Measurements from ENCODE around the gene QRFP.

Gene QRFP

DNA sequence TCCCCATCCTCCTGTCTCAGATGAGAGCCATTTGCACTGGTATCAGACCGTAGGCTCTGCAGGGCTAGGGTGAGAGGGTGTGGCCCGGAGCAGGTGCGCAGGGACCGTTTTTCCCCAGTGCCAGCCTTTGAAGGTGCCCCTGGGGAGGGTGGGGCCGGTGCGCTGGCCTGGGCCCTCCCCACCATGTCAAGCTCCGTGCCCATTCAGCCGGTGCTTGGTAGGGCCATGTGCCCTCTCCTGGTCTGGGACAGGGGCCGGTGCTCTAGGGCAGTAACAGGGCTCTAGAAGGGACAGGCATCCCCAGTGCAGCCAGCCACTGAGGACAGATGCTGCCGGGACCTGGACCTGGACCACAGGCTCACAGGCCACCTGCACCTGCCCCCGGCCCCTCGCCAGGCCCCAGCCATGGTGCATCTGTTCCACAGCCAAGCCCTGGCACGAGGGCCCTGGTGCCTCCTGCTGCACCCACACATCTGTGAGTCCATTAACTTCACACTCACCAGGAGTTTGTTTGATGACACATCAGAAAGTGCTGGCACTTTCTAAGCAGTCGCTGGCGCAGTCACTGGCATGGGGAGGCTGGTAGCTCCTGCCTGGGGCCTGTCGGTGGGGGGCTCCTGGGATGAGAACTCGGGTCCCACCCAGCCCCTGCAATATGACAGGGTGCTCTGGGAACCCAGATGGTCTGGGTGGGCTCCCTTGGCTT, 5.0 kb upstream of the QRFP start:
- ChIA-PET POLR2A (no interaction called here), CTCF (interaction anchor here (0.9 kb wide), 1 partner anchor 97 kb away, joined by 4 read pairs; no protein-coding TSS in a partner anchor)
- H3K9me3 ChIP-seq (ENCODE audit: control insufficient read depth, insufficient read depth, low read depth, low read length) = no peaks in the 10 kb centered on the region
- H3K4me1 ChIP-seq (ENCODE audit: control insufficient read depth, insufficient read depth, low read length) = no peaks in the 10 kb centered on the region
- no peaks in the 10 kb centered on the region for H3K36me3 ChIP-seq (ENCODE audit: control insufficient read depth in 2 of 2, insufficient read depth in 1 of 2, low read length in 2 of 2)
- H3K27ac ChIP-seq (ENCODE audit: extremely low read depth, low read depth, low read length) = no peak overlapping the region
- TF ChIP-seq ZNF146 (tag by site-specific recombination; IDR thresholded peaks at IDR 0.05) (no peak), SALL2 (tag by site-specific recombination; IDR thresholded peaks at IDR 0.05; ENCODE audit: borderline replicate concordance) (no peak), SCRT1 (tag by site-specific recombination; IDR thresholded peaks at IDR 0.05; ENCODE audit: borderline replicate concordance) (no peak), ZNF555 (tag by site-specific recombination; conservative IDR thresholded peaks at IDR 0.05) (no peak), SCRT2 (tag by site-specific recombination; IDR thresholded peaks at IDR 0.05) (no peak), ZNF548 (tag by site-specific recombination; IDR thresholded peaks at IDR 0.05) (no peak), ZNF621 (tag by site-specific recombination; IDR thresholded peaks at IDR 0.05) (no peak), GLI4 (tag by site-specific recombination; IDR thresholded peaks at IDR 0.05) (no peak), ZNF23 (tag by site-specific recombination; IDR thresholded peaks at IDR 0.05; ENCODE audit: borderline replicate concordance) (no peak)
- TF ChIP-seq, protein P1, sequence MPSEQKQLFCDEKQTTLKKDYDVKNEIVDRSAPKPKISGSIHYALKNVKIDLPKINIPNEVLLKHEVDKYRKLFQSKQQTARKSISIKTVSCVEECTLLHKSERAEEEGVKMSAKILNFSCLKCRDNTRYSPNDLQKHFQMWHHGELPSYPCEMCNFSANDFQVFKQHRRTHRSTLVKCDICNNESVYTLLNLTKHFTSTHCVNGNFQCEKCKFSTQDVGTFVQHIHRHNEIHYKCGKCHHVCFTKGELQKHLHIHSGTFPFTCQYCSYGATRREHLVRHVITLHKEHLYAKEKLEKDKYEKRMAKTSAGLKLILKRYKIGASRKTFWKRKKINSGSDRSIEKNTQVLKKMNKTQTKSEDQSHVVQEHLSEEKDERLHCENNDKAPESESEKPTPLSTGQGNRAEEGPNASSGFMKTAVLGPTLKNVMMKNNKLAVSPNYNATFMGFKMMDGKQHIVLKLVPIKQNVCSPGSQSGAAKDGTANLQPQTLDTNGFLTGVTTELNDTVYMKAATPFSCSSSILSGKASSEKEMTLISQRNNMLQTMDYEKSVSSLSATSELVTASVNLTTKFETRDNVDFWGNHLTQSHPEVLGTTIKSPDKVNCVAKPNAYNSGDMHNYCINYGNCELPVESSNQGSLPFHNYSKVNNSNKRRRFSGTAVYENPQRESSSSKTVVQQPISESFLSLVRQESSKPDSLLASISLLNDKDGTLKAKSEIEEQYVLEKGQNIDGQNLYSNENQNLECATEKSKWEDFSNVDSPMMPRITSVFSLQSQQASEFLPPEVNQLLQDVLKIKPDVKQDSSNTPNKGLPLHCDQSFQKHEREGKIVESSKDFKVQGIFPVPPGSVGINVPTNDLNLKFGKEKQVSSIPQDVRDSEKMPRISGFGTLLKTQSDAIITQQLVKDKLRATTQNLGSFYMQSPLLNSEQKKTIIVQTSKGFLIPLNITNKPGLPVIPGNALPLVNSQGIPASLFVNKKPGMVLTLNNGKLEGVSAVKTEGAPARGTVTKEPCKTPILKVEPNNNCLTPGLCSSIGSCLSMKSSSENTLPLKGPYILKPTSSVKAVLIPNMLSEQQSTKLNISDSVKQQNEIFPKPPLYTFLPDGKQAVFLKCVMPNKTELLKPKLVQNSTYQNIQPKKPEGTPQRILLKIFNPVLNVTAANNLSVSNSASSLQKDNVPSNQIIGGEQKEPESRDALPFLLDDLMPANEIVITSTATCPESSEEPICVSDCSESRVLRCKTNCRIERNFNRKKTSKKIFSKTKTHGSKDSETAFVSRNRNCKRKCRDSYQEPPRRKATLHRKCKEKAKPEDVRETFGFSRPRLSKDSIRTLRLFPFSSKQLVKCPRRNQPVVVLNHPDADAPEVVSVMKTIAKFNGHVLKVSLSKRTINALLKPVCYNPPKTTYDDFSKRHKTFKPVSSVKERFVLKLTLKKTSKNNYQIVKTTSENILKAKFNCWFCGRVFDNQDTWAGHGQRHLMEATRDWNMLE (tag by site-specific recombination; conservative IDR thresholded peaks at IDR 0.05; ENCODE audit: low read depth) = no peak
- TF ChIP-seq, protein P2, sequence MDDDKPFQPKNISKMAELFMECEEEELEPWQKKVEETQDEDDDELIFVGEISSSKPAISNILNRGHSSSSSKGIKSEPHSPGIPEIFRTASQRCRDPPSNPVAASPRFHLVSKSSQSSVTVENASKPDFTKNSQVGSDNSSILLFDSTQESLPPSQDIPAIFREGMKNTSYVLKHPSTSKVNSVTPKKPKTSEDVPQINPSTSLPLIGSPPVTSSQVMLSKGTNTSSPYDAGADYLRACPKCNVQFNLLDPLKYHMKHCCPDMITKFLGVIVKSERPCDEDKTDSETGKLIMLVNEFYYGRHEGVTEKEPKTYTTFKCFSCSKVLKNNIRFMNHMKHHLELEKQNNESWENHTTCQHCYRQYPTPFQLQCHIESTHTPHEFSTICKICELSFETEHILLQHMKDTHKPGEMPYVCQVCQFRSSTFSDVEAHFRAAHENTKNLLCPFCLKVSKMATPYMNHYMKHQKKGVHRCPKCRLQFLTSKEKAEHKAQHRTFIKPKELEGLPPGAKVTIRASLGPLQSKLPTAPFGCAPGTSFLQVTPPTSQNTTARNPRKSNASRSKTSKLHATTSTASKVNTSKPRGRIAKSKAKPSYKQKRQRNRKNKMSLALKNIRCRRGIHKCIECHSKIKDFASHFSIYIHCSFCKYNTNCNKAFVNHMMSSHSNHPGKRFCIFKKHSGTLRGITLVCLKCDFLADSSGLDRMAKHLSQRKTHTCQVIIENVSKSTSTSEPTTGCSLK (tag by site-specific recombination; IDR thresholded peaks at IDR 0.05) = no peak
- no peak overlapping the region for H3K4me3 ChIP-seq (ENCODE audit: low read depth, low read length)

DNA sequence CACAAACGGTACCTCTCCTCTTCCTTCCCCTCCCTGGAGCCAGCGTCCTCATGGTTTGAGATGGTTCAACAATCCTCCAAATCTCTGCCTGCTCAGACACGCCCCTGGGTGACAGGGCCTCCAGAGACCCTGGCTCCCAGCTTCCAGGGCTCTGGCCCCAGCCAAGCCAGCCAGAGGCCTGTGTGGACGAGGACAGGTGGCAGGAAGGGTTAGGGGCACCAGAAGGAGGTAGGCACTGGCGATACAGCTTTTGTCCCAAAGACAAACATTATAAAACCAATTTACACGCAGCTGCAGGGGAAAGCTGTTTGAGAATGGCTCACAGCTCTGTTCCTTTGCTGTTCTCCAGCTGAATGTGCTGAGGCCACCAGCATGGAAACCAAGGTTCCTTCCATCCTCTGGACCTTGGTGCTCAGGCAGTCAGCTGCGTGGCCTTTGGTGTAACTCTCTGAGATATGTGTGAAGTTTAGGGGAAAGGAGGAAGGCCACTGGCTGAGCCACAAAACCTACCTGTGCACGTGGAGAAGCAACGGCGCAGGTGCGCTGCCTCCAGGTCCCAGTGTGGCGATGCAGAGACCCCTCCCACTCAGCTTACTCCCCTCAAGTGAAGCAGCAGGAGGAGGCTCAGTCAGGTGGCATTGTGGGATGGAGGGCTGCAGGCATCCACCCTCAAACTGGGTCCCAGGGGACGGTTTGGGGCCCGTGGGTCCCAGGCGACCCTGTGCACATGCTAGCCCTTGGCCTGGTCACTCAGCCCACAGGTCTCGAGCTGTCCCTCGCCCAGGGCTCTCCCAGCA, 4.3 kb upstream of the QRFP start:
- ChIA-PET POLR2A (no interaction called here), CTCF (interaction anchor here (0.7 to 1.2 kb wide), 5 partner anchors 11 to 193 kb away, joined by 3 to 11 read pairs (median 3); no protein-coding TSS in a partner anchor)
- Histone ChIP-seq H3K4me1 (ENCODE audit: control insufficient read depth, insufficient read depth, low read length) (no peaks in the 10 kb centered on the region), H3K36me3 (ENCODE audit: control insufficient read depth in 2 of 2, insufficient read depth in 1 of 2, low read length in 2 of 2) (no peaks in the 10 kb centered on the region), H3K4me3 (ENCODE audit: low read depth, low read length) (no peak overlapping the region), H3K9me3 (ENCODE audit: control insufficient read depth, insufficient read depth, low read depth, low read length) (no peaks in the 10 kb centered on the region), H3K27ac (ENCODE audit: extremely low read depth, low read depth, low read length) (no peak overlapping the region)
- TF ChIP-seq HOXC10 (CRISPR knock-in tag; IDR thresholded peaks at IDR 0.05) (no peak), ZNF596 (tag by site-specific recombination; IDR thresholded peaks at IDR 0.05) (no peak), ZNF221 (tag by site-specific recombination; IDR thresholded peaks at IDR 0.05; ENCODE audit: borderline replicate concordance) (no peak), ZNF521 (tag by site-specific recombination; IDR thresholded peaks at IDR 0.05) (no peak), ZNF140 (tag by site-specific recombination; IDR thresholded peaks at IDR 0.05) (no peak), ZNF624 (tag by site-specific recombination; IDR thresholded peaks at IDR 0.05) (no peak), ZNF2 (tag by site-specific recombination; IDR thresholded peaks at IDR 0.05) (no peak)
- TF ChIP-seq, protein P3, sequence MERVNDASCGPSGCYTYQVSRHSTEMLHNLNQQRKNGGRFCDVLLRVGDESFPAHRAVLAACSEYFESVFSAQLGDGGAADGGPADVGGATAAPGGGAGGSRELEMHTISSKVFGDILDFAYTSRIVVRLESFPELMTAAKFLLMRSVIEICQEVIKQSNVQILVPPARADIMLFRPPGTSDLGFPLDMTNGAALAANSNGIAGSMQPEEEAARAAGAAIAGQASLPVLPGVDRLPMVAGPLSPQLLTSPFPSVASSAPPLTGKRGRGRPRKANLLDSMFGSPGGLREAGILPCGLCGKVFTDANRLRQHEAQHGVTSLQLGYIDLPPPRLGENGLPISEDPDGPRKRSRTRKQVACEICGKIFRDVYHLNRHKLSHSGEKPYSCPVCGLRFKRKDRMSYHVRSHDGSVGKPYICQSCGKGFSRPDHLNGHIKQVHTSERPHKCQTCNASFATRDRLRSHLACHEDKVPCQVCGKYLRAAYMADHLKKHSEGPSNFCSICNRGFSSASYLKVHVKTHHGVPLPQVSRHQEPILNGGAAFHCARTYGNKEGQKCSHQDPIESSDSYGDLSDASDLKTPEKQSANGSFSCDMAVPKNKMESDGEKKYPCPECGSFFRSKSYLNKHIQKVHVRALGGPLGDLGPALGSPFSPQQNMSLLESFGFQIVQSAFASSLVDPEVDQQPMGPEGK (tag by site-specific recombination; IDR thresholded peaks at IDR 0.05) = no peak

All from HEK293 (cell line).